OCI-LY1 (cell line): Measurements from ENCODE around the gene S100A2.

ENCODE experiments used
- EZH2 ChIP-seq: fragments of 200-600 bp; sonication (generic), shearing (Covaris generic); IDR thresholded peaks from 2 replicates; pipeline ENCODE4 v1.8.0; 2017; ENCODE audit warnings: borderline replicate concordance, mixed run types, mild to moderate bottlenecking, antibody characterized with exemption, low read length, moderate library complexity, mixed read lengths
- TF ChIP-seq, protein P1 (sequence below): fragments of 200-600 bp; sonication (generic), shearing (Covaris generic); IDR thresholded peaks from 2 replicates; pipeline ENCODE4 v1.5.1; 2017; ENCODE audit warnings: mild to moderate bottlenecking, antibody characterized with exemption, low read length, moderate library complexity, mixed read lengths

DNA sequence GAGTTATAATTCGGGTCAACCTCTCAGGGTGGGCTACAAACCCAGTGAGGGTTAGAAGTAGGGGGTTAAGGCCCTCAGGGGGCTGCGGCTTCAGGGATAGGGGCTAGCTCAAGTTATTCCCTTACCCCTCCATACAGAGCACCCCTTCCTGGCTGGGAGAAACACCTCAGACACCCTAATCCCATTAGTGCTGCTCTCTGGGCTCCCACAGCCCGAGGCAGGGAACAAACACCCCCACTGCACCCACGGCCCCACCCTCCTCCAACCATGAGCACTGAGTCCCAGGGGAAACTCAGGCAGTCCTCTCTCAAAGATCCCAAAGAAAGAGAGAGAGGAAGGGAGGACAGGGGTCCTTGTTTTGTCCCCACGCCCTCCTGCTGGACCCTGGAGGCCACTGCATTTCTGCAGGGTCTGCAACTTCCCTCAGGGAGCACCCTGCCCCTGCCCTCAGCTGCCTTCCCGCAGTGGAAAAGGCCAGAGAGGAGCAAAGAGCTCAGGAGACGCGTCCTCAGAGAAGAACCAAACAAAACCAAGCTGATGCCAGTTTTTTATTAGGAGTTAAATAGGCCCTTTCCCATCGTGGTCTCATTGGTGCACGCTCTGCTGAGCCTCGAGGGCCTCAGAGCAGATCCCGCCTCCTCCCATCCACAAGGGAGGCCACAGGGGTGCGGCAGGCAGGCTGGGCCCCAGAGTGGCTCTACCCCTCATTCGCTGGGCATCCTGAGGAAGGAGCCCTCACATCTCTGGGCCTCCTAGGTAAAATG lies 18.7 kb downstream of the S100A2 start:
- TF ChIP-seq, protein P1, sequence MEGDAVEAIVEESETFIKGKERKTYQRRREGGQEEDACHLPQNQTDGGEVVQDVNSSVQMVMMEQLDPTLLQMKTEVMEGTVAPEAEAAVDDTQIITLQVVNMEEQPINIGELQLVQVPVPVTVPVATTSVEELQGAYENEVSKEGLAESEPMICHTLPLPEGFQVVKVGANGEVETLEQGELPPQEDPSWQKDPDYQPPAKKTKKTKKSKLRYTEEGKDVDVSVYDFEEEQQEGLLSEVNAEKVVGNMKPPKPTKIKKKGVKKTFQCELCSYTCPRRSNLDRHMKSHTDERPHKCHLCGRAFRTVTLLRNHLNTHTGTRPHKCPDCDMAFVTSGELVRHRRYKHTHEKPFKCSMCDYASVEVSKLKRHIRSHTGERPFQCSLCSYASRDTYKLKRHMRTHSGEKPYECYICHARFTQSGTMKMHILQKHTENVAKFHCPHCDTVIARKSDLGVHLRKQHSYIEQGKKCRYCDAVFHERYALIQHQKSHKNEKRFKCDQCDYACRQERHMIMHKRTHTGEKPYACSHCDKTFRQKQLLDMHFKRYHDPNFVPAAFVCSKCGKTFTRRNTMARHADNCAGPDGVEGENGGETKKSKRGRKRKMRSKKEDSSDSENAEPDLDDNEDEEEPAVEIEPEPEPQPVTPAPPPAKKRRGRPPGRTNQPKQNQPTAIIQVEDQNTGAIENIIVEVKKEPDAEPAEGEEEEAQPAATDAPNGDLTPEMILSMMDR, result no peak
- TF ChIP-seq EZH2, result no peak
